GM19023 (cell line): ENCODE data around the gene FLT3.
"Not testable (repeated sequence)": the region's sequence is repeated elsewhere in the genome, so short reads cannot be mapped to it uniquely, and the experiment has no call there.

ENCODE experiments used
- ATAC-seq: cut with Tn5 transposase; IDR thresholded peaks from one replicate; pipeline ENCODE4 v1.9.1; 2021; ENCODE audit warnings: mild to moderate bottlenecking, moderate library complexity; ENCODE audit not compliant: unreplicated experiment

The FLT3 gene

GRCh38 chr13:27975564-27976361 is 124.6 kb downstream of the FLT3 start:
- no peak for ATAC-seq

GRCh38 chr13:27973961-27974662 is 126.3 kb downstream of the FLT3 start:
- no peak for ATAC-seq

GRCh38 chr13:27973291-27973690 is 127.1 kb downstream of the FLT3 start:
- ATAC-seq: no peak

- no peak for ATAC-seq
Observed at GRCh38 chr13:27972478-27972820, 127.9 kb downstream of the FLT3 start.

- ATAC-seq: no peak
Observed at GRCh38 chr13:27971776-27972477, 128.4 kb downstream of the FLT3 start.

- no peak for ATAC-seq
Observed at GRCh38 chr13:27971236-27971645, 129.1 kb downstream of the FLT3 start.

GRCh38 chr13:27970382-27971235 is 129.8 kb downstream of the FLT3 start:
- ATAC-seq: no peak

- ATAC-seq: no peak
Observed at GRCh38 chr13:27969866-27970229, 130.5 kb downstream of the FLT3 start.

- ATAC-seq: no peak
Observed at GRCh38 chr13:27969082-27969865, 131.1 kb downstream of the FLT3 start, which contains the start of gene CDX2. CDX2 (minus strand) TSS chr13:27969315; CDS start chr13:27969006, 309 bp downstream.

- no peak for ATAC-seq
Observed at GRCh38 chr13:27968316-27969081, 131.9 kb downstream of the FLT3 start.

GRCh38 chr13:27967736-27968315 is 132.6 kb downstream of the FLT3 start:
- no peak for ATAC-seq

GRCh38 chr13:27967203-27967735 is 133.1 kb downstream of the FLT3 start:
- ATAC-seq: no peak

GRCh38 chr13:27966641-27967202 is 133.7 kb downstream of the FLT3 start:
- no peak for ATAC-seq

- ATAC-seq: no peak
Observed at GRCh38 chr13:27965740-27966640, 134.4 kb downstream of the FLT3 start.

- no peak for ATAC-seq
Observed at GRCh38 chr13:27965343-27965739, 135.0 kb downstream of the FLT3 start.

- ATAC-seq: no peak
Observed at GRCh38 chr13:27964741-27965323, 135.5 kb downstream of the FLT3 start.

GRCh38 chr13:27964206-27964605 is 136.2 kb downstream of the FLT3 start:
- not testable (repeated sequence) for ATAC-seq
